HG03520 (cell line): Measurements from ENCODE around the gene RBMS1.
"Not testable (repeated sequence)": the region's sequence is repeated elsewhere in the genome, so short reads cannot be mapped to it uniquely, and the experiment has no call there.

ENCODE experiments used
- ATAC-seq: cut with Tn5 transposase; IDR thresholded peaks from one replicate; pipeline ENCODE4 v1.9.1; 2021; ENCODE audit warnings: mild to moderate bottlenecking, moderate library complexity; ENCODE audit not compliant: unreplicated experiment

The RBMS1 gene

DNA sequence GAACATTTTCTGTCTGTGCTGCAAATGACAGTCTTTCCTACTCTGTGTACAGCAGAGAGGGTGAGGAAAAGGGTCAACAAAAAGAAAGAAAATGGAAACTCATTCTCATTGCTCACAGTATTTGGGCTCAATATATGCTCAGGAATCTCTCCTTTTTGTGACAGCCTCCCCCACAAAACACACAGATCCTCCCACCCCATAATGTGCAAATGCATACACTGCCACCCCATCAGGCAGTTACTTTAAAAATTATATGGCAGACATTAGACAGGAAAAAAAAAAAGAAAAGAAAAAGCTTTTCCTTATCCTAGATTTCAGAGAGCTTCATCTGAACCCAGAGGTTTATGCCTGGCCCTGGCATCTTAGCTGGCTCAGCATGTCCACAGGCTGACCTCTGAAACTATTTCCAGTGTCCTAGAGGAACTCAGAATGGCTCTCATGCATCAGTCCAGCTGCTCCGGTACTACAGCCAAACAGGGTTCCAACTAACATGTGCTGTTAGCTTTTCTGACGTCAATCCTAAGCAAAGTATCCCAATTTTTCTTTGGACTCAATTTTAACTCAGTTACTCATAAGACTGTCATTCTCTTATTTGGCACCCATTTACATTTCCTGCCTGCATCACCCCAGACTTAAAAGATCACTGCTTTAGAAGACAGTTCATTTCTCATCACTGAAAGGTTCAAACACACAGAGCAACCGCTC is 105.9 kb downstream of the RBMS1 start:
- ATAC-seq = no peak

DNA sequence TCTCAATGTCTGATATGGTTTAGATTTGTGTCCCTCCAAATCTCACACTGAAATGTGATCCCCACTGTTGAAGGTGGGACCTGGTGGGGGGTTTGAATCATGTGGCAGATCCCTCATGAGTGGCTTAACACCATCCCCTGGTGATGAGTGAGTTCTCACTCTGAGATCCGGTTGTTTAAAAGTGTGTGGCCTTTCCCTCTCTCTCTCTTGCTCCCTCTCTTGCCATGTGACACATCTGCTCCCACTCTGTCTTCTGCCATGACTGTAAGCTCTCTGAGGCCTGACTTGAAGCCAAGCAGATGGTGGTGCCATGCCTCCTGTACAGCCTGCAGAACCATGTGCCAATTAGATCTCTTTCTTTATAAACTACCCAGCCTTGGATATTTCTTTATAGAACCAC is 108.8 kb downstream of the RBMS1 start:
- ATAC-seq = no peak

DNA sequence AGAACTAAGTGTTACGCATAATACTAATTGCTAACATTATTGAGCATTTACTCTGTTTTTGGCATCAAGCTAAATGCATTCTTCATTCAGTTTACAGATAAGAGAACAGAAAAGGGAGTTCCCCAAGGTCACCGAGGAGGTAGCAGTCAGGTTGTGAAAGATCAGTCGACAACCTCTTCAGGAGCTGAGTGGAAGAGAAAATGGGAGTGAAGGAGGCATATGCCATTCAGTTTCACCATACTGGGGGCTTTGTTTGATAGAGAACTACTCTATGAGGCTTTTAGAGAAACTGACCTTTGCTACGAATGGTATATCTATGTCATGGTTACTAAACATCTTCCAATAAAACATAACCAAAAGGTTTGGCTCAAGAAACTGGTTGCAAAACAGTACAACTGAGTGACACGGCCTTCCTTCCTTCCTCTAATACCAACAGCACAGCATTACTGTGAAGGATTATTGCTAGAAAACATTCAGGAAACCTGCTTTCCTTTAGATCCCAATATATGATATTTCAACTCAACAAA is 112.1 kb downstream of the RBMS1 start:
- no peak for ATAC-seq

DNA sequence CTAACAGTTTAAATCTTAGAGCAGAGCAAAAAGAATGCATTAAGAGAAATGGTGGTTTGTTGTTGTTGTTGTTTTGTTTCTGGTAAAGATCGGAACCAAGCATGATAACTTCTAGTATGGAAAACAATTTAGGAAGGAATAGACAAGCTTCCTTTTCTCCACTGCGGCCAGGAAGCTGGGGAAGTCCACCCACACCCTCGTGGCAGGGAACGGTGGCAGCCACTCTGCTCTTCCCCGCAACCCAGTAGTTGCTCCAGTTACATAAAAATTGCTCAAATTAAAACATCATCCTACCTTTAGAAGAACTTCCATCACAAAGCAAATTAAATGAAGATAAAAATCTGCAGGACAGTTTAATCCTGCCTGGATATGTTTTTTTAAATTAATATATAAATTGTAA is 113.0 kb downstream of the RBMS1 start:
- no peak for ATAC-seq

DNA sequence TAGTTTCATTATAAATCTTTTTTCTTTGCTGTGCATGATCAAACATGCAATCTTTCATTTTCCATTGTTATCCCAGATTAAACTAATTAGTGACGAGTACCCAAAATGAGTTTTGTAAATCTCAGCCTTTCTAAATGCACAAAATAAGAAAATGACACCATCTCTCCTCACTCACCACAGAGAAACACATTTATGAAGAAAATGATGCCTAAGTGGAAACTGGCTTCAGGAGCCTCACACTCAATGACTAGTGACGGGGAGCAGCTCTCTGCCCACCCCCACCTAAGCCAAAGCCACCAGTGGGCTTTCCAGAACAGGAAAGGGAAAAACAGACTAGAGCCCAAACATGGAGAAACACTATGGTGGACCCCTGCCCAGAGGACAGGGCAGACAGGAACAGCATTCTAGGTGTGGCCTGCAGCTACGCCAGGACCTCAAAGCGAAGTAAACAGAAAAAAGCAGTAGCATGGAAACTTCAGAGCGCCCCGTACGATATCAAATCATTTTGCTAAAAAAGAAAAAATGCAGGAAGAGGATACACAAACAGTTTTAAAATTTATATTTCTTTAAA is 113.5 kb downstream of the RBMS1 start:
- no peak for ATAC-seq

DNA sequence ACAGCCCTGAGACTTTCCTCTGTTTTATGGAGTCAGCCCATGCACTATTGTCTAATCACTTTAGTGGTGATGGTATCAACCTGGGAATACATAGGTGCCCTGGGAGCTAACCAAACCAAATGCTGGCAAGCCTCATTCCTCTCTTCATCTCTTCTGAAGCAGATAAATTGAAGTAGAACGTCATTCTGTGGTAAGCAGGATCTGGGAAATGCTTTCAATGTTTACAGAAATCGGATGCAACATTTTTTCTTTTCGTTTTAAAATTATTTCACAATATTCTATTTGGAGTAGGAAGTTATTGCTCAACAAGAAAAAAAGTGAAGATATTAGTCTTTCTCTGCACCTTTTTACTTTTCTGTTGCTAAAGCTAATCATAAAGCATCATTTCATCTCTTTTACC is 114.2 kb downstream of the RBMS1 start:
- ATAC-seq = no peak

DNA sequence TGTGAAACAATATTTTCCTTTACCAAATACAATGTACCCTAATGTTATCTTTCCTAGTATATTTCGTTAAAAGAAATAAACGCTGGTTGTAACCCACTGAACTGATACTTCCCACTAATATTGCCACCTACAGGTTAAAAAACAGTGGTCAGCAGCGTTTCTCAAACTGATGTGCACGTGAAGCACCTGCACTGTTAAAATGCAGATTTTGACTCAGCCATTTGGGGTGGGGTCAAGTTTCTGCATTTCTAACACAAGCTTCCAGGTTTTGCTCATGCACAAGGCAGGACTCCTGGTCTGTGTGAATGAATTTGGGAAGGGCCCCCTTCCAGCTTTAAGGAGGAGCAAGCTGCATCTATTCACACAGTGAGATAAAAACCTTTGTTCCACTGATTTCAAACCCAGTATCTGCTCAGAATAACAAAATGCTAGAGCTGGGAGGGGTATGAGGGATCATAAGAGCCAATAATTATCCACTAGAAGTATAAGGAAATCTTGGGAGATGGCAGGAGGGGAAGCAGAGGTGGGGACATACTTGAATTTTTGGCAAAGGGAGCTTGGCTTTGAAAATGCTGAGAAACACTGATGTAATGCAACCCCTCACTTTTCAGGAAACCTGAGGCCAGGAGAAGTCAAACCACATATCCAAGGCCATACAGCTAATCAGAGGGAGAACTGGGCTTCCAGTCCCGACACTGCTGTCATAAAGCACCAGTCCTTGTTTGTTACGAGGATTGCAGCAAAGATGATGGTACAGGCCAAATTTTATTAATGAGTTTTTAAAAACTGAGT is 116.2 kb downstream of the RBMS1 start:
- ATAC-seq = no peak

DNA sequence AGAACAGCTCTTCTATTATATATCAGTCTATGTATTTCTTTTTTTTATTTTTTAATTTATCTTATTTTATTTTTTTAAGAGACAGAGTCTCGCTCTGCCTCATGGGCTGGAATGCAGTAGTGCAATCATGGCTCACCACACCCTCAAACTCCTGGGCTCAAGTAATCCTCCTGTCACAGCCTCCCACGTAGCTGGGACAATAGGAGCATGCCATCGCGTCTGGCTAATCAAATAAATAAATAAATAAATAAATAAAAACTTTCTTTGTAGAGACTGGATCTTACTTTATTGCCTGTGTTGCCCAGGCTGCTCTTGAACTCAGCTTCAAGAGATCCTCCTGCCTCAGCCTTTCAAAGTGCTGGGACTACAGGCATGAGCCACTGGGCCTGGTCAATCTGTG is 117.0 kb downstream of the RBMS1 start:
- no peak for ATAC-seq

DNA sequence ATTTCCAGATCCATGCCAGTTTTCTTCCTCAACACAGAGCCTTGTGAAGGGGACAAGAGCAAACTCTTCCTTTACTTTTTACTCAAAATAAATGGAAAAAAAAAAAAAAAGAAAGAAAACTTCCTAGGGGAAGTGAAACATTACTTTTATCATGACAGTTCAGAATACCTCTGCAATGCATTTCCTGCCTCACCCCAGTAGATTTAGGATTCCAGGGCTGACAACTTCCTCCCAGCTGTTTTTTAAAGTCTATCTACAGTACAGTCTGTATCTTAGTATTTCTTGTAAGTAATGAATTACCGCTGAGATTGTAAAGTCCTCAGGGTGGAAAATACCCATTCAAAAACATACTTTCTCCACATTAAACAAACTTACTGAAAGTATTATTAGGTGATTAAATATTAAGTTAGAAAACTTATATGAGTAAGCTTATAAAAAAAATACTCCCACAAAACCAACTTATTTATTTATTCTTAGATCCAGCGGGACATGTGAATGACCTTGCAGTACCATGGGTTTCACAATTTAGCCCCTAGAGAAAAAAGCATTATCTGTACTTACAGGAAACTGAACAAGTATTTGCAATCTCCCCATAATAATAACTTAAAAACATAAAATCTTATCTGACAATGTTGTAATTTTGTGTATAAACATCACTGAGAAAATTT is 117.7 kb downstream of the RBMS1 start:
- no peak for ATAC-seq

DNA sequence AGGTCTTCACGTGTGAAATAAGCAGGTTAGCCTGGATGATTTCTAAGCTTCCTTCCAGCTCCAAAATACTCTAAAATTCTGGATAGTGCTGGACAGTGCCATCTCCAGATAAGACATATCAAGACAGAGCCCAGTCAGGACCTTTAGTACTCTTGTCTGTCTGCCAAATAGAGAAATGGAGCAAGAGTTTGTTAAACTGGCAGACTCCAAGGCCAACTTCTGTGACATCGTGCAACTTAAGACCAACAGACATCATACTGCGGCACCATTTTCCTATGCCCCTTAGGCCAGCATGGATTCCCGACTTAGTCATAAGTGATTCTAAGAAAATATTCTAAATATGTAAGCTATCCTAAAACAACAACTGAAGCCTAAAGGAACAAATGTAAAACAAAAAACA is 118.6 kb downstream of the RBMS1 start:
- ATAC-seq = no peak

DNA sequence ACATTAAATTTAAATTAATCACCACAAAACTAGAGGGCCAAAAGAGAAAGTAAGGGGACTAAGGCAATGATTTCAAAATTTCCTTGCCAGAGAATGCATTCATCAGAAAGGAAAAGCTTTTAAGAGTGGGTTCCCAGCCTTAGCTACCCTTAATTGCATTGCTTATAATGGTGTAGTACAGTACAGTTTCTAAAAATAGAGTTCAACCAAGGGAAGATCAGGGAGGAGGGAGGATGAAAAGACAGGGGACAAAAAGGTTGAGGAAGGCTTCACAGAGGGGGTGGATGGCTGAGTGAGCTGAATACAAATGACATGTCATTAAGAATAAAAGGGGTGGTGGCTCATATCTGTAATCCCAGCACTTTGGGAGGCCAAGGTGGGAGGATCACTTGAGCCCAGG is 119.9 kb downstream of the RBMS1 start:
- ATAC-seq = no peak

DNA sequence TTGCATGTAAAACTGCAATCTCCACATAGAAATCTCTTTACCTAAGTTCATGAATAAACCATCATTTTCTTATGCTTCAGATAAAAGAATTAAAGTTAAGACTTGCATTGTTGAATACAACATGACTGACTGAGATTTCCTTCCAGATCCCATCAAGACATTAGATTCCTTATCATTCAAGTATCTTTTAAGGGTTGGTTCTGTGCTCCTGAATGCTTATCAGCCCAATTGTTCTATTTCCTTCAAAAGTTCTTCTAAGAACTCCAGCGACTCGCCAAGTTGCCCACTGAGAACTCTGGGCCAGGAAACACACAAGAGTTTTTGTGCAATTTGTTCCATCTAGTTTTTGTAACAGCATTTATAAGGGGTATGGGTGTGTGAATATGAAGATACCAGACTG is 120.3 kb downstream of the RBMS1 start:
- no peak for ATAC-seq

DNA sequence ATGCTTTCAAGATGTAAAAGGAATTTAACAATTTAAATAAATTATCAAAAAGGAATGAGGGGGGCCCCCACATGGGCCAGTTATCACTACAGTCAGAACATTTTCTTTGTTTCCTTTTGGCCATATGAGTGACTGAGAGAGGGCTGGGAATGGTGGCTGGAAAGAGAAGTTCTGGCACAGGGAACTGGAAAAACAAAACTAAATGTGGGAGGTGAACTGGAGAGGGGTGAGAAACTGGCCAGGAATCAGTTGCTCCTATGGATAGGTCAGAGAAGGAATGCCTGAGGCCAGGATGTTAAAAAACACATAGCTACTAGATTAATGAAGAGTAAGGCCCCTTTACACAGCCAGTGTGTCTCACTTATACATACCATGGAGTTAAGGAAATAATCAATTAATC is 121.0 kb downstream of the RBMS1 start:
- no peak for ATAC-seq

DNA sequence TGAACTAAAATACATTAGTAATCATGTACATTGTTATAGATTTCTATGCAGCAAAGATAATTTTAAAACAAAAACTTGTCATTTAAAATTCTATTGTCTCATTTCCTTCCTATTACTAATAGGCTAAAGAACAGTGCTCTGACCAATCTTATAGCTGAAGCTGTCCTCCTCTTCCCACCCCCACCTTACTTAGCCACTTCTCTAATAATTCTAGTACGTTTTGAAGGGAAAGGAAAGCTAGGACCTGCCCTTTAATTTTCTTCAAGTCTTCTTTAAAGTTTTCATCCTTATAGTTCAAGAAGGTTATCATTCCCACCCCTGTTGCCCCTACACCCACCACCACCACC is 121.6 kb downstream of the RBMS1 start:
- ATAC-seq = no peak

DNA sequence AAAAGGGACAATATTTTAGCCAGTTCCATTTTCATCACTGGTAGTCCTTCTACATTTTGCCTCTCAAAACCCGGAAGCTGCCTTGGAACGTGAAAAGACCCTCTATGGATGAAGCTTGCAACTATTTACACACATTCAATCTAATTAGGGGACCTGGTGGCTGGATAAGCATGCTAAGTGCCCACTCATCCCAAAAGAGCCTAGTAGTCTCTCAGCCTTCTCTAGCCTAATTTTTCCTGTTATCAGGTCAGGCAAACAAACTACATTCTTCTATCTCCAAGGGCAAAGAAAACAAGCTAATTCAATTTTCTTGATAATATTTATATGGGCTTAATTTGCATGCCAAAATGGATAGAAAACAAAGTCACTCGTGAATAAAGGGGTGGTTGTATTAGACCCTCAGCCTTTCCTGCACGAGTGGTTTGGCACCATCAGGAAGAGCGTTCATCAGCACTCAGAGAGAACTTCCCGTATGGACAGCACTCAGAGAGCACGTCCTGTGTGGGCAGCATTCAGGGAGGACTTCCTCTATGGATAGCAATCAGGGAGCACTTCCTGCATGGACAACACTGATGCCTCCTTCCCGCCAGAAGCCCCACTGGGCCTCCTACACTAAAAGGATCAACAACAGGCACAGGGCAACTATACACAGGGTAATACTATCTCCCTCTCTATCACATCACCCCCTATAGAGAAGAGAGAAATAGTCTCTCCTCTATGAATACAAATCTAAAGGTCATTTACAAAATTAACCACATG is 122.2 kb downstream of the RBMS1 start:
- no peak for ATAC-seq

DNA sequence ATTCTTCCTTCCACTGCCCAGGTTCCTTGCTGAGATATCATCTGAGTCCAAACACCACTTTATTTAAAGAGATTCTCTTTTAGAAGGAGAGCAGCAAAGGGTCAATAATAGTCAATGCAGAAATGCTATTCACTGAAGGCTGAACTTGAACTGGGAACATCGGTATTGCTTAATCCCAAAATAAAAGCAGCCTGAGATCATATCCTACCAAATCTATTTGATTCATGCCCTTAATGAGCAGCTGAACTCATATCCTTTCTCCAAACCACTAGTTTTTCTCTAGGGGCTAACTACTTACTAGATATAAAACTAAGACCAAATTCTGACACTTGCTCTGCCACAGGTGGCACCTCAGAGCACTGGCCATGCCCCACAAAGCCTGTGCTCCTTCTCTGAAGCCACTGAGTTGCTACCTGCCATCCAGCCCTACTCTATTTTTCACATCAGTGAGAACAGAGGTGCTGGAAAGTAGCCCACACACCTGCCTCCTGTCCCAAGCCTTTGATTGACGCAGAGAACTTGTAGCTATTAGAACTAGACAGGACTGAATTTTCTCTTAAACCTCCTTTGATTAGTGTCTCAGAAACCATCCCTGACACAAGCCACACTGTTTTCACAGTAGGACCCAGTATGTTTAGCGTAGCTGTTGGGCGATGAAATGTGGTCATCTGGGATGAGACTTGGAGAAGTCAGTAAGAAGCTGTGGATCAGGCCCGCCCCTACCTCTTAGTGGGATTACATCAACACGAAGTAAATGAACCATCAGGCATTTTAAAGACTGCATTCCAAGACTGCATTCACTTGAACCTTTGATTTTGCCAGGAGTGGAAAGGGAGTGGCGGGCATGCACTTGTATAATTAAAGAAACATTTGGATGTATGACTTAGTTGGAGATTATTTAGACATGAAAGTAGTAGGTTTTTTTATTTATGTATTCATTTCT is 124.3 kb downstream of the RBMS1 start:
- ATAC-seq = no peak

DNA sequence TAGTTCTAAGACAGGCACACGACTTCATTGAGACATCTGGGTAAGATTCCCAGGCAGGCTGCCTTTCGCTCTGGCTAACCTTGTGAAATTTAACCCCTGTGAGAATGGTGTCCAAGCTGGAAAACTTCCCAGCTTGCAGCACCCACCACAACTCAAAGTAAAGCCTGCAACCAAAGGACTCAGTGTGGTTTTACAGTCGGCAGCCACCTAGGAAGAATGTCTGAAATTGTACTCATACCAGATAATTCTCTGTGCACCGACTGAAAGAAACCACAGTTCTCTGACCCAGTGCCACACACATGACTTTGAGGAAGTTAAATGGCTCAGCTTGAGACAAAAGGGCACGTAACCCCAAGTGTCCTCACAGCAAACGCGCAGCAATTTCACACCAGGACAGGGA is 125.7 kb downstream of the RBMS1 start:
- no peak for ATAC-seq

DNA sequence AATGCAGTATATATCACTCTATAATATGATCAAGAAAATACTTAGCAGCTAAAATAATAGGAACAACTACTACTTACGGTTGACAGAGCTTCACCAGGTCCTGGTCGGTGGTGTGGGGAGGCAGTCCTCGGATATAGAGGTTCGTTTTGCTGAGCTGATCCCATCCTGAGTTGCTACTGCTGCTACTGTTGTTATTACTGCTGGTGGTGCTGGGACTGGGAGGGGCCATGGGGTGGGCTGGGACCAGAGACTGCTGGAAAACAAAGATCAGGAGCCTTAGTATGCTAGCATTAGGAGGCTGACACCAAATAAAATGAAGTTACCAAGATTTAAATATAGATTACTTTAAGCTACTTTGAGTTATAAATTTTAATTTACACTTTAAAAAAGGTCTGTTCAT is 126.5 kb downstream of the RBMS1 start:
- not testable (repeated sequence) for ATAC-seq

DNA sequence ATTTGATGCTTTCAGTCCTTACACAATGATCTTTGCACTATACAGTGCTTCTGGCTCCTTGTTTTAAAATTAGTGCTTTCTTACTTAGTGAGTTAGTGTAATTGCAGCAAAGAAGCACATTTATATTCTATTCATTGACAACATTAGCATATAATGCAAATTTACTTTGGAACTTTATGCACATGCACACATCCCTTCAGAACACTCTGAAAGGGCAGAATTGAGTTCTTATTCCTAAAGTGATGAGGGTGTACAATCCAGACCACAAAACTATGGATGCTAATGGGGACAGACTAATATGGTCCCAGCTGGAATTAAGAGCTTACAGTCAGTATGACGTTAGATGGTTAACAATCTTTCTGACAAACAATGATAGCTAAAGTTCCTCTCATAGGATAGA is 127.1 kb downstream of the RBMS1 start:
- ATAC-seq = no peak
